H54 (cell line): ENCODE measurements around the gene IL17C.
"Not testable (repeated sequence)": the region's sequence is repeated elsewhere in the genome, so short reads cannot be mapped to it uniquely, and the experiment has no call there.

Experiments
- DNase-seq: peaks from one replicate; pipeline ENCODE4 v3.0.0; 2011; ENCODE audit warnings: low spot score, mixed read lengths; ENCODE audit not compliant: insufficient read length
- FAIRE-seq: peaks from 3 replicates; lab custom pipeline; 2011; peaks lifted over from hg19 to GRCh38; lab: Jason Lieb, UNC
- POLR2A ChIP-seq: IDR thresholded peaks from 2 replicates; pipeline ENCODE4 v1.6.1; 2011; ENCODE audit warnings: low read depth, mild to moderate bottlenecking, low read length

The IL17C gene

DNA sequence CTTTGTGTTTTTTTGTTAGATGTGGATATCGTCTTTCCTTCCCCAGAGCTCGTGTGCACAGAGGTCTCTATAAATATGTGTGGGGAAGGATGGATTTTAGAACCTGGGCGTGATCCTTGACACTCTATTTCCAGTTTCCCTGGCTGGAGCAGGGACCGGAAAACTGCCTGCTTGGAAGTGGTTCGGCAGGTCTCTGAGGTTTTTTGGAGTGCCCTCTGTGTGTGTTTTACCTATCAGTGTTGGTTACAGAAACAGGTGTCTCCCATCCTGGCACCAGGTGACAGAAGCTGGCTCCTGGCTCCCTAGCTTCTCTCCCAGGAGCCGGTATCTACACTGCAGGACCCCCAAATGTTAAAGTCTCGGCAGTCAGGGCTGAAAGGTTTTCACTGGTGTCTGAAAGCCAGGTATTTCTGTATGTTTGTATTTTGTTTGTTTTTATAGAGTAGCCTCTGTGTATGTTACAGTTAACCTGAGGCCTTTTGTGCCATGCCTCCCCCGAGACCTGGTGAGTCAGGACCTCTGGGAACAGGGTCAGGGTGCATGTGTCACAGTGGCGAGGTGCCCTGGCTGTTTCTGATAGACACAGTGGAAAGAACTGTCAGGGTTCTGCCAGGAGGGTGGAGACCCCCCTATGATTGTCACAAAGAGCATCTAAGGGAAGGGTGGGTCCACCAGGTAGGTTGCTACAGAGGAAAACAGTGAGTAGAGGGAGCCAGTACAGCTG is 36.9 kb upstream of the IL17C start:
- DNase-seq = no peak
- no peak for FAIRE-seq
- no peak for TF ChIP-seq POLR2A

DNA sequence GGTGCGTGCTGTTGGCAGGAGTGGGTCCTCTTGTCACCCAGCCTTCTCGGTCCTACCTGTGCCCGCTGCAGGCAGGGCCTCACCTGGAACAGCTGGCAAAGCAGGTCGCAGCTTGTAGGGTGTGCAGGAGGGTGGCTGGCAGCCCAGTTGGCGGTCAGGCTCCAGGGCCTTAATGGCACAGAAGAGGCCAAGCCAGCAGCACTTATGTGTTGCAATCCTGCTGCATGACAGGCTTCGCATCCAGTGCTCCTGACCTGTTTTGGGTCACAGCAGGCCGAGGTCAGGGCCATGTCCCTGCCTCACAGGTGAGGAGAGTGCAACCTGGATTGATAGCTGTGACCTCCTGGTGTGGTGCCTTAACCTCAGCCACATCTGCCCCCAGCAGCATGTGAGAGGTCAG is 36.3 kb upstream of the IL17C start:
- FAIRE-seq (no peak), DNase-seq (no peak)
- TF ChIP-seq POLR2A = no peak

DNA sequence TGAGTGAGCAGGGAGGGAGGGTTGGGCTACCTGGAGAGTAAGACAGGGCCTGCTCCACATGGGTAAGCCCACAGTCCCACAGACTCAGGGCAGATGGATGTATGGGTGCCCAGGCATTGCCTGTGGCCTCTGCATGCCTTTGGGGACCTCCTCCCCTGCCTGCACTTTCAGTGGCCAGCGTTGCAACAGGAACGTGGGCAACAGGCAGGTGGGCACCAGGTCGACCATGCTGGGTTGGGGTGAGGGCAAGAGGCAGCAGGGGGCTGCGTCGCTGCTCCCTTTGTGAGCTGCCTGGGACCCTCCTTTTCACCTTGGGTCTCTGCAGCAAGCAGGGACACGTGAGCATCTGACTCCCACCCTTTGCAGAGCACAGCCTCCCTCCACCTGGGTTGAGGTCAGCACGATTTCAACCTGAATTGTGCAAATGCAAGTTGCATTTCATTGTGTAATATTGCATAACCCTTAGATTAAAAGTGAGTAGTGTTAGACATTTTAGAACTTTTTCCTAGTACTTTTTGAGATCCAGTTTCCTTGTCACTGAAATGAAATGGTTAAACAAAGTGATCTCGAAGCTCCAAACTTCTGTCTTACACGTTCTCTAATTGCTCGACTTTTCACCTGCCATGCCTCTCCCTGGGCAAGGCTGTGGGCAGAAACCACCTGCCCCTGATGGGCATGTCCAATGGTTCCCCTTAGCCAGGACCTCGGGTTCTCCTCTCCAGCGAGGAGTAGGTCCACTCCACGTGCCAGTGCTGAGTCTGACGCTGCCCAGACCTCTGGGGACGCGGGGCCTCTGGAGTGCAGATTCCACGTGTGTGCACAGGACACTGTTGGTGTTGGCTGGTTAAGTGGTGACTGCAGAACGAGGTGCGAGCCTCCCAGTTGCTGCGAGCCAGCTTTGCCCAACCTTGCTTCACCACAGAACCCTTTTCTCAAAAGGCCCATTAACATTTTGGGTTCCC is 32.9 kb upstream of the IL17C start:
- no peak for DNase-seq
- no peak for FAIRE-seq
- no peak for TF ChIP-seq POLR2A

DNA sequence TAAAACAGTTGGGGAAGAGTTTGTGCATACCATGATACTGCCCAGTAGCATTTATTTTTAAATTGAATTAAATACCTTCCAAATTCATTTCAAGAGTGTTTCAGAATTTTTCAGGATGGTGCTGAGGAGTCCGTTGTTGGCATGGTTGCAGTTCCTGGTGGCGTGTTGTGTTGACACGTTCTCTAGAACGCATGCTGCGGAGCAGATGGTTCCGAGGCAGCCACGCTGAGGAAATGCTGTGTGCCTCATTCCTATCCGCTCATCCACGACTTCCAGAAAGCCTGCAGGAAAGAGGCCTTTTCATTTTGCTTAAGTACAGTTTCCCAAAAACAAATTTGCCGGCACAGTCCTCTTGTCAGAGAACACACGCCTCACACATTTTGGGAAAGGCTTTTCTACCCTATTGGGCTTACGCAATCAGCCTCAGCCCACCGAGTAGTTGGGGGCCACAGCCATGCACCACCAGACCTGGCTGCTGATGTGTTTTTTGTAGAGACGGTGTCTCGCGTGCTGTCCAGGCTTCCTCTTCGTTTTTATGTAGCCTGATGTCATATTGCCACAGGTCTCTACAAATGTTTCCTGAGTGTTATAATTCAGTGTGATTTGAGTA is 32.1 kb upstream of the IL17C start:
- FAIRE-seq = no peak
- TF ChIP-seq POLR2A = no peak
- no peak for DNase-seq

- FAIRE-seq (no peak), DNase-seq (no peak)
- TF ChIP-seq POLR2A = no peak
Observed at GRCh38 chr16:88608076-88608475, 30.3 kb upstream of the IL17C start.

- not testable (repeated sequence) for FAIRE-seq, DNase-seq
Observed at GRCh38 chr16:88609426-88609825, 28.9 kb upstream of the IL17C start.

GRCh38 chr16:88610080-88610479 is 28.3 kb upstream of the IL17C start:
- DNase-seq (no peak), FAIRE-seq (no peak)
- no peak for TF ChIP-seq POLR2A

DNA sequence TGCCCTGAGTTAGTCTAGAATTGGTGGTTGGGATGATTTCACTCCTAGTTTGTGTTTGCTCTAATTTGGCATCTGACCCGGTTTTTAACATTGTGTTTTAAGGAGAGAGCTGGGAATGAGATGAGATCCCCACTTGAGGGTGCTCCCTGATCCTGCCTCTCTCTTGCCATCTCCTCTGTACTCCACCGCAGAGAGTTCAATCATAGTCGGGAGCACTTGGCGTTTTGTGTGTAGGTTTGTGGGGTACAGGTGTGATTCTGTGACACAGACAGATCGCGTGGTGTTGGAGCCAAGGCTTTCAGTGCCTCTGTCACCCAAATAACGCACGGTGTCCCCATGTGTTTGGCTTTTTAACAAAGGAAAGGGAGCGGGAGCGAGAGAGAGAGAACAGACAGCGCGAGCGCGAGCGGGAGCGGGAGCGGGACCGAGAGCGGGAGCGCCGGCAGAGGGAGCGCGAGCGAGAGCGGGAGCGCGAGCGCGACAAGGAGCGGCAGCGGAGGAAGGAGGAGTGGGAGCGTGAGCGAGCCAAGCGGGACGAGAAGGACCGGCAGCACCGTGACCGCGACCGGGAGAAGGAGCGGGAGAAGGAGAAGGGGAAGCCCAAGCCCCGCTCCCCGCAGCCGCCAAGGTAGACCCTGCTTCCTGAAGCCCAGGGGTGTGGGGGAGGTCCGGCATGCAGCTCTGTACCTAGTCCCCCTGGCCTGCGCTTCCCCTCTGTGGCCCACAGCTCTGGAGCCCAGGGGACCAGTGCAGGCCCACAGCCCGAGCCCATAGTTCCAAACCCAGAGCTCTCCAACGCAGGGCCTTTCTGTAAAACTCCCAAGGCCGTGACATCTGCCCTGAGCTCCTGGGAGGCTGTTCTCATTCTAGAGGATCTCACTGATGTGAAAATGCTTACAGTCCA is 27.2 kb upstream of the IL17C start:
- no peak for DNase-seq
- no peak for TF ChIP-seq POLR2A
- no peak for FAIRE-seq

GRCh38 chr16:88613293-88613692 is 25.1 kb upstream of the IL17C start:
- TF ChIP-seq POLR2A = no peak
- FAIRE-seq = no peak
- DNase-seq = no peak

DNA sequence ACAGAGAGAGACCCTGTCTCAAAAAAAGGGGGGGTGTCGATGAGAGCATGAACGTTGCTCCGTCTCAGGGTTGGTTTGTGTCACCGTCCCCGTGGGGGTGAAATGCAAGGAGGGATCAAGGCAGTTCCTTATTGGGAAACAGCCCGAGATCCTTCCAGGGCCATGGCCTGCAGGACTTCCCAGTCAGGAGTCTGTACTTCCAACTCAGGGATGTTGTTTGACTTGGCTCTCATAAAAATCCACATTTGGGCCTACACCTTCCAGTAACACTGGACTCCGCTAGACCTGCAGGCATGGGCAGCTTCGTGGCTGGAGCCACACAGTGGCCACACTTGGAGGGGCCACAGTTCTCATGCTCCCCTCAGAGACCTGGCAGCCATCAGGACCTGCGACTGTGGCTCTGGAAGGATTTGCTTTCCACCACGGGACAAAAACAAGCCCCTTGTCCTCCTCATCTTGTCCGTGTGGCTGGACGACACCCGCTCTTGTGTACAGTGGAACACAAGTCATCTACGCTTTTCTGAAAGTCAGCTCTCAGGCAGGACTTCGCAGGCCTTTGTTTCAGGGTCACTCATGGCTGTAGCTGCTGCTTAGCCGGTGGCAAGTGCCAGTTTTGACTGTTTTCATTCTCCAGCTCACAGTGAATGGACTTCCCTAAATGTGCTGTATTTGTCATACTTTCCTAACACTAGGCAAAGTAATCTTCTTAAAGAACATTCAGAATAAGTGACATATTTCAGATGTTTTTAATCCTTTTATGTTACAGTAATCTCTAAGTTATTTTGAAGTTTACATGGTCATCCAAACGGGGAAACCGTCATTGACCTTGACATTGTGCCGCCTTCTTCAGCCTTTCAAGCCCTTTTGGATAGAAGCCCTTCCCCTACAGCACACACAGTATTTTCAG is 24.2 kb upstream of the IL17C start:
- no peak for TF ChIP-seq POLR2A
- DNase-seq = no peak
- FAIRE-seq = no peak

- FAIRE-seq (no peak), DNase-seq (no peak)
- TF ChIP-seq POLR2A = no peak
Observed at GRCh38 chr16:88614818-88615580, 23.4 kb upstream of the IL17C start.

DNA sequence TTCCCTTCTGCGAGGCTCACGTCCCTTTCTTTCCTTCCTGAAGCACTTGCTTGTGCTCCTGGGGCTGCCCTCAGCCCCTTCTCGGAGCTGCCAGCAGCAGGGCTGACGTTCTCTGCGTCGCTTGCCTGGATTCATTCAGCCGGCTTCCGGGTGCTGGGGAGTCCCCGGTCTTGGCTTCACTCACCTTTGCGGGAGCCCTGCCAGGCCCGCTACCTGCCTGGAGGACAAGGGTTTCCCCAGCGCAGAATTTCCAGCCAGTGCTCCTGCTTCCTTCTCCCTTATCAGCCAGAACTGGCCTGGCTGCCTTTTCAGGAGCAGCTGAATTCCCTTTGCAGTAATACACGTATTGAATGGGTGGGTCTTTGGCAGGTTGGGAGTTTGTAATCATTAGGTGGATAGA is 22.1 kb upstream of the IL17C start:
- DNase-seq = no peak
- no peak for TF ChIP-seq POLR2A
- FAIRE-seq = no peak
